Right atrium auricular region (tissue), 2 donors: ENCODE results near the gene ARTN. TPM values are rescaled to one million over a fixed set of nuclear protein-coding genes. Genes with fewer than 3 reads are reported as not detected.

Experiments used
- DNase-seq: peaks from one replicate; pipeline ENCODE4 v3.0.0-alpha.2; 2019; ENCODE audit warnings: low spot score
- H3K27ac ChIP-seq, 2 donors: fragments of 200-600 bp; sonication (generic); 1 replicate in 1 of 2; 2 replicates in 1 of 2; pipeline ENCODE4 v1.5.1; 2016 to 2019
- H3K27me3 ChIP-seq, 2 donors: fragments of 200-600 bp; sonication (generic); one replicate each; pipeline versions ENCODE4 v1.5.1 to v1.6.0; 2017 to 2019
- H3K36me3 ChIP-seq: fragments of 200-600 bp; sonication (generic); one replicate; pipeline ENCODE4 v1.5.1; 2016
- H3K4me1 ChIP-seq, 2 donors: fragments of 200-600 bp; sonication (generic); one replicate each; pipeline versions ENCODE4 v1.5.1 to v1.6.0; 2017 to 2019
- H3K4me3 ChIP-seq, 2 donors: fragments of 200-600 bp; sonication (generic); 1 replicate in 1 of 2; 2 replicates in 1 of 2; pipeline ENCODE4 v1.5.1; 2017 to 2019; ENCODE audit warnings: mild to moderate bottlenecking in 1 of 2, moderate library complexity in 1 of 2
- H3K9me3 ChIP-seq, 2 donors: fragments of 200-600 bp; sonication (generic); one replicate each; pipeline ENCODE4 v1.5.1; 2019
- CTCF ChIP-seq, 2 donors: fragments of 200-600 bp; sonication (generic); IDR thresholded peaks; one replicate each; pipeline ENCODE4 v1.5.1; 2019; ENCODE audit warnings: antibody characterized with exemption in 2 of 2
- total RNA-seq, 2 donors: library from RNA; depleted of rRNA; stranded (reverse); fragments of >200 nt; gene quantifications; one replicate each; pipeline ENCODE4 v1.1.0, GENCODE V29; 2016

Gene ARTN
- total RNA-seq, 2 donors from 2014 or later = 0.75 TPM; not detected in 1

GRCh38 chr1:43930168-43930948, 3.2 kb upstream of the ARTN start:
- TF ChIP-seq CTCF (IDR thresholded peaks at IDR 0.05) = peak; percentile 18 to 32
- peaks cover 0 to 21% of the 10 kb centered on the region in 2 donors for H3K4me1 ChIP-seq
- H3K27ac ChIP-seq = no peak overlapping the region
- no peaks in the 10 kb centered on the region for H3K9me3 ChIP-seq
- peaks cover 0 to 3% of the 10 kb centered on the region in 2 donors for H3K27me3 ChIP-seq
- DNase-seq = no peak
- no peak overlapping the region for H3K4me3 ChIP-seq
- H3K36me3 ChIP-seq = no peaks in the 10 kb centered on the region

- H3K36me3 ChIP-seq = no peaks in the 10 kb centered on the region
- H3K27ac ChIP-seq = no peak overlapping the region
- H3K27me3 ChIP-seq = peaks cover 0 to 3% of the 10 kb centered on the region in 2 donors
- H3K4me1 ChIP-seq = peaks cover 0 to 23% of the 10 kb centered on the region in 2 donors
- TF ChIP-seq CTCF (IDR thresholded peaks at IDR 0.05) = no peak
- H3K4me3 ChIP-seq = no peak overlapping the region
- no peak for DNase-seq
- H3K9me3 ChIP-seq = no peaks in the 10 kb centered on the region
These were observed 2.7 kb upstream of the ARTN start for GRCh38 chr1:43930949-43931275.

GRCh38 chr1:43931711-43932660, 1.6 kb upstream of the ARTN start:
- H3K27ac ChIP-seq = no peak overlapping the region
- H3K4me1 ChIP-seq = peaks cover 0 to 31% of the 10 kb centered on the region in 2 donors
- no peak overlapping the region for H3K4me3 ChIP-seq
- no peaks in the 10 kb centered on the region for H3K36me3 ChIP-seq
- TF ChIP-seq CTCF (IDR thresholded peaks at IDR 0.05) = no peak
- no peak for DNase-seq
- H3K9me3 ChIP-seq = no peaks in the 10 kb centered on the region
- peaks cover 0 to 3% of the 10 kb centered on the region in 2 donors for H3K27me3 ChIP-seq

GRCh38 chr1:43932786-43933385, 715 bp upstream of the ARTN start:
- H3K27me3 ChIP-seq = peaks cover 0 to 3% of the 10 kb centered on the region in 2 donors
- no peak for TF ChIP-seq CTCF (IDR thresholded peaks at IDR 0.05)
- peak overlapping the region in 1 of 2 donors; percentile 42 for H3K4me3 ChIP-seq
- H3K4me1 ChIP-seq = peaks cover 0 to 31% of the 10 kb centered on the region in 2 donors
- no peak overlapping the region for H3K27ac ChIP-seq
- no peak for DNase-seq
- no peaks in the 10 kb centered on the region for H3K9me3 ChIP-seq
- no peaks in the 10 kb centered on the region for H3K36me3 ChIP-seq

GRCh38 chr1:43934101-43934985, 742 bp downstream of the ARTN start:
- Histone ChIP-seq H3K27ac (no peak overlapping the region), H3K4me3 (peak overlapping the region in 1 of 2 donors; percentile 42), H3K27me3 (peaks cover 0 to 3% of the 10 kb centered on the region in 2 donors), H3K4me1 (peaks cover 0 to 37% of the 10 kb centered on the region in 2 donors), H3K36me3 (no peaks in the 10 kb centered on the region), H3K9me3 (no peaks in the 10 kb centered on the region)
- peak; percentile 85 to 87 for TF ChIP-seq CTCF (IDR thresholded peaks at IDR 0.05)
- no peak for DNase-seq
